ENCODE results near the gene ZNF536. TPM values are rescaled to one million over a fixed set of nuclear protein-coding genes. Genes with fewer than 3 reads are reported as not detected.

The ZNF536 gene
- total and polyA plus RNA-seq, 10 of the 15 experiments (the other 5 are each of a cell fraction or from before 2014, with no cell fraction given) = not detected

GRCh38 chr19:30428844-30429243, 56.7 kb downstream of the ZNF536 start:
- ATAC-seq (no peak), FAIRE-seq (no peak), DNase-seq (ENCODE audit: low read depth, low spot score) (no peak)
- ChIA-PET SMC1A (ENCODE audit: uncharacterized antibody, unreplicated experiment) (no interaction called here), POLR2A (no interaction called here), RAD21 (ENCODE audit: unreplicated experiment) (no interaction called here), CTCF (no interaction called here)
- H3K9me3 ChIP-seq (replicated peaks; ENCODE audit: control insufficient read depth, insufficient read depth, low read length) = no peaks in the 10 kb centered on the region
- H3K4me1 ChIP-seq (ENCODE audit: control insufficient read depth, insufficient read depth, low read length) = no peaks in the 10 kb centered on the region
- H3K4me2 ChIP-seq (ENCODE audit: control insufficient read depth, insufficient read depth) = no peak overlapping the region
- H3K79me2 ChIP-seq (ENCODE audit: control insufficient read depth, insufficient read depth, low read length) = no peaks in the 10 kb centered on the region
- no peak overlapping the region for H3K4me3 ChIP-seq
- H2AFZ ChIP-seq (ENCODE audit: control insufficient read depth, low read depth, low read length) = no peak overlapping the region
- no peaks in the 10 kb centered on the region for H3K36me3 ChIP-seq (ENCODE audit: control insufficient read depth in 2 of 2, insufficient read depth in 2 of 2, low read length in 1 of 2)
- no peak overlapping the region for H3K9ac ChIP-seq (ENCODE audit: control insufficient read depth, insufficient read depth, low read length)
- H3K27ac ChIP-seq (ENCODE audit: control insufficient read depth, insufficient read depth) = no peak overlapping the region
- H4K20me1 ChIP-seq (ENCODE audit: control insufficient read depth, insufficient read depth) = no peaks in the 10 kb centered on the region
- intact Hi-C loops (cut with micrococcal nuclease; ENCODE audit: unreplicated experiment) = no loop called here
- in situ Hi-C loops (cut with MboI) = no loop called here
- whole genome bisulfite sequencing (ENCODE audit: insufficient coverage, insufficient replicate concordance, low lambda C conversion rate, missing lambda C conversion rate) = 3% methylated on average over 3 of the region's 3 CpGs
- no TSS peak for BruUV-seq (replicated peaks)
- H3K27me3 ChIP-seq (replicated peaks in 1 of 2; ENCODE audit: control insufficient read depth in 2 of 2, insufficient read depth in 2 of 2, low read length in 1 of 2) = no peaks in the 10 kb centered on the region
- TF ChIP-seq CHD4 (IDR thresholded peaks at IDR 0.05) (no peak), POLR2AphosphoS5 (IDR thresholded peaks at IDR 0.05; ENCODE audit: low read length) (no peak), NFYB (IDR thresholded peaks at IDR 0.05; ENCODE audit: insufficient read depth, low read depth, low read length) (no peak), ZBTB33 (IDR thresholded peaks at IDR 0.05) (no peak), CEBPB (IDR thresholded peaks at IDR 0.05; ENCODE audit: borderline replicate concordance in 1 of 2, low read depth in 2 of 2, low read length in 2 of 2) (no peak), NR2C1 (IDR thresholded peaks at IDR 0.05) (no peak)

- H3K9me3 ChIP-seq (replicated peaks; ENCODE audit: control insufficient read depth, insufficient read depth, low read length) = no peaks in the 10 kb centered on the region
- H3K36me3 ChIP-seq (ENCODE audit: control insufficient read depth in 2 of 2, insufficient read depth in 2 of 2, low read length in 1 of 2) = no peaks in the 10 kb centered on the region
- no peak overlapping the region for H3K4me2 ChIP-seq (ENCODE audit: control insufficient read depth, insufficient read depth)
- H4K20me1 ChIP-seq (ENCODE audit: control insufficient read depth, insufficient read depth) = no peaks in the 10 kb centered on the region
- no peak overlapping the region for H2AFZ ChIP-seq (ENCODE audit: control insufficient read depth, low read depth, low read length)
- no peak overlapping the region for H3K27ac ChIP-seq (ENCODE audit: control insufficient read depth, insufficient read depth)
- no peak for DNase-seq (ENCODE audit: low read depth, low spot score)
- CTCF ChIA-PET = no interaction called here
- RAD21 ChIA-PET (ENCODE audit: unreplicated experiment) = no interaction called here
- BruUV-seq (replicated peaks) = no TSS peak
- no peak for ATAC-seq
- no peak overlapping the region for H3K9ac ChIP-seq (ENCODE audit: control insufficient read depth, insufficient read depth, low read length)
- H3K4me1 ChIP-seq (ENCODE audit: control insufficient read depth, insufficient read depth, low read length) = no peaks in the 10 kb centered on the region
- H3K79me2 ChIP-seq (ENCODE audit: control insufficient read depth, insufficient read depth, low read length) = no peaks in the 10 kb centered on the region
- intact Hi-C loops (cut with micrococcal nuclease; ENCODE audit: unreplicated experiment) = no loop called here
- no peak overlapping the region for H3K4me3 ChIP-seq
- SMC1A ChIA-PET (ENCODE audit: uncharacterized antibody, unreplicated experiment) = no interaction called here
- in situ Hi-C loops (cut with MboI) = no loop called here
- POLR2A ChIA-PET = no interaction called here
- 14% methylated on average over 6 of the region's 6 CpGs for WGBS (ENCODE audit: insufficient coverage, insufficient replicate concordance, low lambda C conversion rate, missing lambda C conversion rate)
- TF ChIP-seq SRF (IDR thresholded peaks at IDR 0.05; ENCODE audit: low read depth in 2 of 2, low read length in 2 of 2) = no peak
- TF ChIP-seq WRNIP1 (IDR thresholded peaks at IDR 0.05; ENCODE audit: borderline replicate concordance, low read depth, low read length) = no peak
- no peak for TF ChIP-seq FOXM1 (IDR thresholded peaks at IDR 0.05; ENCODE audit: low read depth, low read length)
- no peak for TF ChIP-seq KDM1A (IDR thresholded peaks at IDR 0.05; ENCODE audit: borderline replicate concordance)
- TF ChIP-seq HSF1 (IDR thresholded peaks at IDR 0.05; ENCODE audit: low read depth, low read length) = no peak
- no peak for TF ChIP-seq IRF3 (IDR thresholded peaks at IDR 0.05)
- H3K27me3 ChIP-seq (replicated peaks in 1 of 2; ENCODE audit: control insufficient read depth in 2 of 2, insufficient read depth in 2 of 2, low read length in 1 of 2) = no peaks in the 10 kb centered on the region
- no peak for FAIRE-seq
These were observed 58.1 kb downstream of the ZNF536 start for GRCh38 chr19:30430206-30430734.
